GM18511 (cell line): ENCODE results near the gene RMP24.

ENCODE experiments used
- ATAC-seq: cut with Tn5 transposase; IDR thresholded peaks from one replicate; pipeline ENCODE4 v1.9.1; 2021; ENCODE audit warnings: mild to moderate bottlenecking, moderate library complexity; ENCODE audit not compliant: unreplicated experiment

RMP24 gene

GRCh38 chr18:35972197-35973000 is at the start of gene RMP24:
RMP24 (plus strand) TSS chr18:35972679.
- ATAC-seq = peak; percentile 89

DNA sequence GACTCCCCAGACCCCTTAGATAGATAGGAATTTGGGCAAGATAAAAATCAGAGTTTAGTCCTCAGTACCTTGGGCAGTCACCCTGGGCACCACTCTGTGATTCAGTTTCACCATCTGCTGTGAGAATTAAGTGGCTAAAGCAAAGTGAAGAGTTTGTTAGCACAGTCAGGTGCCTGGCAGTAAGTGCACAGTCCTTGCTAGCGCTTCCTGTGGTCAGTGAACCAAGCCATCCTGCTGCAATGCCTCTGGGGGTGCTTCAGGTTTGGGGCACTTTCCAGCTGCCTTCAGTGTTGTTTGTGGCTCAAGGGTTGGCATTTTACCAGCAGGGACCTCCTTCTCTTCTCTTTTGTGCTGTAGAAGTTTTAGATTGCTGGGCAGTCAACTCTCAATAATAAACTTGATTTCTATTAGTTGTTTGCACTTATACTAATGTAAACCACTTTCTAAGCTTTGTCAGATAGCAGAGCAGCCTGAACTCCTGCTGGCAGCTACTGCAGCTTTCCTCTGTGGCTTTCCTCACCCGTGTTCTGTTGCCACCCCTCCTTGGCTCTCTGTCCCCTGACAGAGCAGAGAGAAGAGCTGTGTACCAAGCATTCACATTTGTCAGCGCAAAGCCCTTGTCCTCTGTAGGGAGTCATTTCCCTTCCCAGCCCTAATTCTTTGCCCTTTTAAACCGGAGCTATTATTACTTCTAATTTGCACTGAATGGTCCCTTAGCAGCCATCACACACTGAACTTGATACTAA is 48.4 kb upstream of the RMP24 start:
- ATAC-seq = no peak

DNA sequence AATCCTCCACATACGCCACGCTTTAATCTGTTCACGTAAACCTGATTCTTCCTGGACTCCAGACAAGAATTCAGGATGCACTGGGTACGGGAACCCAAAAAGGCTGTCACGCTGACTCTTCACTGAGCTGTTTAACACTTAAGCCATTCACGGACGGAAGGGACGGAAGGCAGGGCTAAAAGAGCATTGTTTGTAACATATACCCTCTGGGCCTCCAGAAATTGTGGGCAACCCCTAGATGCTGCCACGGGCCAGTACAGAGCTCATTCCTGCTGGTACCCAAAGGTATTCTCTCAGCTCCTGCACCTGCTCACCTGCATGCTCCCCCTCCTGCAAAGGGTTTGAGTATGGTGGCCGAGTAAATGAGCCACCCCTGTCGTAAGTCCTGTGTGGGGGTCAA is 45.6 kb upstream of the RMP24 start:
- no peak for ATAC-seq

DNA sequence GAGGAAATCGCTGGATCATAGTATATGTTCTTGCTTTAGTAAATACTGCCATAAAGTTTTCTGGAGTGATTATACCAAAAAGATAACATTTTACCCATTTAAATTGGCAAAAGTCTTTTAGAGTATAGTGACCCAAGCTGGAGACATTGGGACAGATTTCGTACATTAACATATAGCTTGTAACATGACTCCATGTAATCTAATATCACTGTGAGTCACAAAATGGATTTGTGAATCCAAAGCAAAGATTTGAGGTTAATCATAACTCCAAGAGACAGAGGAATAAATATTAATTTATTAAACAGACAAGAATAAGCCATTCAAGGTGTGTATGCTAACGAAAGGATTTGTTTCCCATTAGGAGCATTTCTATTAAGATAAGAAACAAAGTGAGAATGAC is 45.0 kb upstream of the RMP24 start:
- ATAC-seq = no peak

DNA sequence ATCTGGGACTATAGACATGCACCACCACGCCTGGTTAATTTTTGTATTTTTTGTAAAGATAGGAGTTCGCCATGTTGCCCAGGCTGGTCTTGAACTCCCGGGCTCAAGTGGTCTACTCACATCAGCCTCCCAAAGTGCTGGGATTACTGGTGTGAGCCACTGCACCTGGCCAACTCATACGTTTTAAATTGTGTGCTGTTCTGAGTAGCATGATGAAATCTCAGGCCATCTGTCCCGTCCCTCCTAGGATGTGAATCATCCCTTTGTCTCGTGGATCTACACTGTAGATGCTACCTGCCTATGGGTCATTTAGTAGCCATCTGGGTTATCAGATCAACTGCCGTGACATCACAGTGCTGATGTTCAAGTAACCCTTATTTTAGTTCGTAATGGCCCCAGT is 38.5 kb upstream of the RMP24 start:
- ATAC-seq = no peak

DNA sequence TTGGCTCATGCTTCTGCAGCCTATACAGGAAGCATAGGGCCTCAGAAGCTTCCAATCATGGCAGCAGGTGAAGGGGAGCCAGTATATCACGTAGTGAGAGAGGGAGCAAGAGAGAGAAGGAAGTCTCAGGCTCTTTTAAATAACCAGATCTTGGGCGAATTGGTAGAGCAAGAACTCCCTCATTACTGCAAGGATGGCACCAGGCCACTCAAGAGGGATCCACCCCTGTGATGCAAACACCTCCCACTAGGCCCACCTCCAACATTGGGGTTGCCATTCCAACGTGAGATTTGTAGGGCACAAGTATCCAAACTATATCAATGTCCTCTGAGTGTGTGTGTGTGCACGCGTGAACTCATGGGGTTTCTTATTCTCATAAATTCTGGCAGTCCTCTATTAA is 37.6 kb upstream of the RMP24 start:
- ATAC-seq = no peak

GRCh38 chr18:35935805-35936204 is 36.7 kb upstream of the RMP24 start:
- no peak for ATAC-seq

- ATAC-seq = no peak
Observed at GRCh38 chr18:35936951-35937350, 35.5 kb upstream of the RMP24 start.

GRCh38 chr18:35938158-35938557 is 34.3 kb upstream of the RMP24 start:
- peak; percentile 56 for ATAC-seq

DNA sequence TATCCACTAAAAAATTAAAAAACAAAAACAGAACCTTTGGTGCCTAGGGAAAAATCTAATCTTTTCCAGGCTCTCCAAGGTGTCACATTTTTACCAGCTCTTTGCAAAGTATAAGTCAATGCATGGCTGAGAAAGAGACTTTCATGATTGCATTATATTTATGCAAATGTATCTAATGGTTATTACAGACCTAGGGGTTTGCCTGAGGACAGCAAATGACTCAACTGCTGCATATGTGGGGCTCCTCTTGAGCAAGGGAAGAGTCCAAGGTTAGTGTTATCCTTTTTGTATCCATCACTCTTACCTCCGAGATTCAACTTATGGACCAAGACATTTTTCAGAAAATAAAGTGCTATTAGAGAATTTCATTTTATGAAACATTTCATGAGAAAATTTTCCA is 33.9 kb upstream of the RMP24 start:
- no peak for ATAC-seq

DNA sequence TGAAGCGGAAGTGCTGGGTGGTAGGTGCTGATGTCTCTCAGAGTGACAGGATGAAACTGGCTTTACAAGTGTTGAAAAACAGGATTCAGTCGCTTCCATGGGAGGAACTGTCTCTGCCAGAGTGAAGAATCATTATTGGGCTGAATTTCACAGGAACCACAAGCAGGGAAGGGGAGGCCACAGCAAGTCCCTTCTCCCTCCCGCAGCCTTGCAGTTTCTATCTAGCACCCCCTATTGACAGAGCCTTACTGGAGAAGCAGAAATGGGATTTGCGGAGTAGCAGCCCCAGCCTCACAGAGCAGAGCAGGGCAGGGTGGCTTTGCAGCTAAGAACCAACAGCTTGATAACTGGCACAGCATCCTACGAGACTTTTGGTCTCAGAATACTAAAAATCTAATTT is 33.3 kb upstream of the RMP24 start:
- ATAC-seq = no peak

DNA sequence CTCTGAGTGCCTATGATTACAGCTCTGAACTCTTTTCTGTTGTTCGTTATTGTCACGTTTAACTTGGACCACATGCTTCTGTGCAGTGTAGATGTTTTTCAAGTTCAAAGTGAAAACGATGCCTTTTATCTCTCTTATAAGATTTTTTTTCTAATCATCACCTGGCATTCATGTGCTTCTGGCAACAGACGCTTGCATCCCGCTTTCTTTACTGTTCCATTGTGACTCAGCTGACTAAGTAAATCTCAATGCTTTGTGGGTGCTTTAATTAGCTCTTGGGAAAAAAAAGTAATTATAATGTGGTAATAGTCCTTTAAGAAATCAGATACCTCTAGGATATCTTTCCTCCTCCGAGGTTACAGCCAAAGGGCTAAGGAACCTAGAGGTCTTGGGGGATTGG is 31.2 kb upstream of the RMP24 start:
- no peak for ATAC-seq

GRCh38 chr18:35942133-35942532 is 30.3 kb upstream of the RMP24 start:
- no peak for ATAC-seq

DNA sequence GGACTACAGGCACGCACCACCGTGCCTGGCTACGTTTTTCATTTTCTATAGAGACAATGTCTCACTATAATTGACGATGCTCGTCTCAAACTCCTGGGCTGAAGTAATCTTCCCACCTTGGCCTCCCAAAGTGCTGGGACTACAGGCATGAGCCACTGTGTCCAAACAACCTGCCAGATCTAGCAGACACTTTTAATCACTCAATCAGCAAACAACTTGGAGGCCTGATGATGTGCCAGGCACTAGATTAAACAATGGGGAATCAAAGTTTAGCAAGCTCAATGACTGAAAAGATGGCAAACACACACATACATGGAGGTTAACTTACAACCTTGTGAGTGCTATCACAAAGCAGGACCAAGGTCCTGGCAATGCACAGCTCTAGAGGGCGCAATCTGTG is 29.8 kb upstream of the RMP24 start:
- ATAC-seq = no peak

GRCh38 chr18:35948080-35948479 is 24.4 kb upstream of the RMP24 start:
- ATAC-seq = no peak

- ATAC-seq = no peak
Observed at GRCh38 chr18:35949090-35949489, 23.4 kb upstream of the RMP24 start.

GRCh38 chr18:35949903-35950627 is 22.4 kb upstream of the RMP24 start:
- ATAC-seq = peak; percentile 64

DNA sequence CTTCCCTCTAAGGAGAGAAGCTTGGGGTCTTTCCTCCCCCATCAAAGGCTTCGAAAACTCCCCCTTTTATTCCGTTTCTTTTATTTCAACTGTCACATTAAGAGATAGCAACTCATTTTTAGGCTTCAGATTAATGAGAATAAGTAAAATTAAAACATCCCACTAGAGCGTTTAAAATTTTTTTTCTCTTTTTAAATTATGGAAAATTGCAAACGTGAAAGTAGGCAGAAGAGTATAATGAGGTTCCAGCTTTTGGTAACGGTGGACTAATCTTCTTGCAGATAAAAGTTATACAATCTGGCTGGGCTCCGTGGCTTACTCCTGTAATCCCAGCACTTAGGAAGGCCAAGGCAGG is 21.9 kb upstream of the RMP24 start:
- ATAC-seq = no peak

- peak; percentile 82 for ATAC-seq
Observed at GRCh38 chr18:35953688-35954087, 18.8 kb upstream of the RMP24 start.

GRCh38 chr18:35956226-35956625 is 16.3 kb upstream of the RMP24 start:
- ATAC-seq = no peak

DNA sequence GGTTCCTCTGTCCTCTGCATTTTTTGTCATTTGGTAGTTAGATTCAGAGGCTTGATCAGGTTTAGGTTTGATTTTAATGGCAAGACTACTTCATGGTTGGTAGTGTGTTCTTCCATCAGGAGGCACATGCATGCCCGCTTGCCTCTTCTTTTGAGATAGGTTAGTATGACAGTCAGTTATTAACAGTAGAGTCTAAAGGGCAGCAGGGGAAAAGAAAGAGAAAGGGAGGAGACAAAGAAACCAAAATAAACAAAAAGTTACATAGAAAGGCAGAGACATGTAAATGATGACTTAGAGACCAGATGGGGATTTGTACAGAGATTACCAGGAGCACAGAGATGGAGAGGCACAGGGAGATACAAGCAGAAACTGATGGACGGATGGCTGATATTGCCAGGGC is 10.2 kb upstream of the RMP24 start:
- ATAC-seq = no peak

- ATAC-seq = no peak
Observed at GRCh38 chr18:35964319-35964718, 8.2 kb upstream of the RMP24 start.
